Measurements from ENCODE around the gene MID1. TPM values are rescaled to one million over a fixed set of nuclear protein-coding genes. Genes with fewer than 3 reads are reported as not detected.
A peak's percentile ranks its signal among the peaks of the same experiment; 100 is the strongest.

The MID1 gene
- total RNA-seq, 1 donor: 20.4 TPM

- H3K4me3 ChIP-seq (ENCODE audit: low read depth, low read length): no peak overlapping the region
- TF ChIP-seq CTCF (IDR thresholded peaks at IDR 0.05; ENCODE audit: insufficient read depth, low read length): no peak
- DNase-seq (ENCODE audit: low read depth): no peak
Observed at GRCh38 chrX:10492250-10492649, 128.1 kb downstream of the MID1 start.

GRCh38 chrX:10486373-10486772, 134.0 kb downstream of the MID1 start:
- H3K4me3 ChIP-seq (ENCODE audit: low read depth, low read length): no peak overlapping the region
- DNase-seq (ENCODE audit: low read depth): peak; percentile 75
- TF ChIP-seq CTCF (IDR thresholded peaks at IDR 0.05; ENCODE audit: insufficient read depth, low read length): no peak

GRCh38 chrX:10485326-10485725, 135.1 kb downstream of the MID1 start:
- peak; percentile 43 for DNase-seq (ENCODE audit: low read depth)
- no peak for TF ChIP-seq CTCF (IDR thresholded peaks at IDR 0.05; ENCODE audit: insufficient read depth, low read length)
- no peak overlapping the region for H3K4me3 ChIP-seq (ENCODE audit: low read depth, low read length)

GRCh38 chrX:10484683-10485247, 135.6 kb downstream of the MID1 start:
- TF ChIP-seq CTCF (IDR thresholded peaks at IDR 0.05; ENCODE audit: insufficient read depth, low read length): no peak
- no peak for DNase-seq (ENCODE audit: low read depth)
- no peak overlapping the region for H3K4me3 ChIP-seq (ENCODE audit: low read depth, low read length)

- DNase-seq (ENCODE audit: low read depth): peak; percentile 83
- no peak for TF ChIP-seq CTCF (IDR thresholded peaks at IDR 0.05; ENCODE audit: insufficient read depth, low read length)
- no peak overlapping the region for H3K4me3 ChIP-seq (ENCODE audit: low read depth, low read length)
Observed at GRCh38 chrX:10483191-10483831, 137.1 kb downstream of the MID1 start.

GRCh38 chrX:10482708-10483107, 137.7 kb downstream of the MID1 start:
- H3K4me3 ChIP-seq (ENCODE audit: low read depth, low read length): no peak overlapping the region
- no peak for DNase-seq (ENCODE audit: low read depth)
- no peak for TF ChIP-seq CTCF (IDR thresholded peaks at IDR 0.05; ENCODE audit: insufficient read depth, low read length)

- TF ChIP-seq CTCF (IDR thresholded peaks at IDR 0.05; ENCODE audit: insufficient read depth, low read length): no peak
- DNase-seq (ENCODE audit: low read depth): no peak
Observed at GRCh38 chrX:10482261-10482660, 138.1 kb downstream of the MID1 start.

More at GRCh38 chrX:10482261-10482660, 138.1 kb downstream of the MID1 start:
- H3K4me3 ChIP-seq (ENCODE audit: low read depth, low read length): no peak overlapping the region
